NCI-H2107 treated with DMSO at 0.1 percent for 48 hours (cell line): ENCODE measurements around the gene LBX2.

Experiments
- DNase-seq: peaks from one replicate; lab custom pipeline; 2025; ENCODE audit not compliant: unreplicated experiment; lab: John Stamatoyannopoulos, UW

LBX2 gene

GRCh38 chr2:74526649-74527230 lies 27.3 kb upstream of the LBX2 start:
- DNase-seq, result no peak

GRCh38 chr2:74525717-74526648 lies 26.6 kb upstream of the LBX2 start, which contains the start of gene DQX1:
Gene DQX1, minus strand, starts transcription at chr2:74526231. Its CDS starts 502 bp downstream, at chr2:74525729.
- DNase-seq, result no peak

GRCh38 chr2:74524955-74525716 lies 25.7 kb upstream of the LBX2 start:
- no peak for DNase-seq

GRCh38 chr2:74524005-74524404 lies 24.6 kb upstream of the LBX2 start:
- no peak for DNase-seq

GRCh38 chr2:74522516-74522915 lies 23.1 kb upstream of the LBX2 start:
- no peak for DNase-seq

GRCh38 chr2:74516650-74517049 lies 17.2 kb upstream of the LBX2 start:
- DNase-seq, result no peak

- no peak for DNase-seq
Observed at GRCh38 chr2:74515981-74516633, 16.7 kb upstream of the LBX2 start.

GRCh38 chr2:74515271-74515980 lies 16.0 kb upstream of the LBX2 start:
- no peak for DNase-seq

GRCh38 chr2:74514368-74515270 lies 15.2 kb upstream of the LBX2 start, which contains the start of gene TLX2:
Gene TLX2, plus strand, starts transcription at chr2:74514450. Its CDS starts 357 bp downstream, at chr2:74514807.
- no peak for DNase-seq

GRCh38 chr2:74513605-74514367 lies 14.4 kb upstream of the LBX2 start:
- no peak for DNase-seq

- no peak for DNase-seq
Observed at GRCh38 chr2:74512744-74513604, 13.6 kb upstream of the LBX2 start.

- DNase-seq, result no peak
Observed at GRCh38 chr2:74511104-74511989, 11.9 kb upstream of the LBX2 start.

GRCh38 chr2:74510272-74510671 lies 10.9 kb upstream of the LBX2 start:
- no peak for DNase-seq

GRCh38 chr2:74507926-74508520 lies 8.6 kb upstream of the LBX2 start:
- DNase-seq, result no peak

GRCh38 chr2:74507145-74507925 lies 7.9 kb upstream of the LBX2 start, which contains the start of gene PCGF1:
Gene PCGF1, minus strand, starts transcription at chr2:74507695. Its CDS starts 27 bp downstream, at chr2:74507668.
- DNase-seq, result peak; percentile 96
